Stimulated activated CD4-positive, alpha-beta T cell treated with anti-CD3 and anti-CD28 coated beads, Interleukin-2, amount 100 ng/mL, for 48 hours (primary cell): ENCODE data around the gene STIP1.

Source experiments
- DNase-seq, 2 donors: peaks; one replicate each; pipeline ENCODE4 v3.0.0-alpha.2; 2020

Gene STIP1

DNA sequence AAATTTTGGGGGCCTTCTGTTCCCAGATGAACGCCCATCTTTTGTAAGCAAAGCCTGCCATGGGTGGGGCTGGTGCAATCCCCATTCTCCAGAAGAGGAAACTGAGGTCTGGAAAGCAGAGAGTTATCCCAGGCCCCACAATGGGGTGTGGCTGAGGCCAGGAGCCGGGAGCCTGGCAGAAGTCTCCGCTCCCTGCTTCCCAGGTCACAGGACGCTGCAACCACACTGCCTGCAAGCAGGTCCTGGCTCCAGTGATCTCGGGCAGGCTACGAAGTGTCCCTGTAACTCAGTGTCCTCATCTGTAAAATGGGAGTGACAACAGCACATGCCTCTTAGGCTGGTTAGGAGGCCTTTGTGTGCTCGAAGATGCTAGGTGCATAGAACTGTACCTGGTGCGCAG is 67.1 kb downstream of the STIP1 start:
- DNase-seq: no peak

- no peak for DNase-seq
Measured at GRCh38 chr11:64253481-64253880, 67.5 kb downstream of the STIP1 start.
